GM21576 (cell line): ENCODE results near the gene CDK18.

ENCODE experiments used
- ATAC-seq: cut with Tn5 transposase; IDR thresholded peaks from one replicate; pipeline ENCODE4 v1.9.1; 2021; ENCODE audit warnings: mild to moderate bottlenecking, moderate library complexity; ENCODE audit not compliant: unreplicated experiment

CDK18 gene

GRCh38 chr1:205502111-205502810 lies 2.2 kb upstream of the CDK18 start:
- no peak for ATAC-seq

- no peak for ATAC-seq
These were observed 1.5 kb upstream of the CDK18 start for GRCh38 chr1:205502992-205503391.

- ATAC-seq: no peak
These were observed 734 bp downstream of the CDK18 start for GRCh38 chr1:205505076-205505729.

GRCh38 chr1:205505791-205506190 lies 1.3 kb downstream of the CDK18 start:
- ATAC-seq: no peak

GRCh38 chr1:205506409-205507200 lies 2.1 kb downstream of the CDK18 start:
- ATAC-seq: no peak

GRCh38 chr1:205508227-205508714 lies 3.8 kb downstream of the CDK18 start:
- no peak for ATAC-seq

- no peak for ATAC-seq
These were observed 6.0 kb downstream of the CDK18 start for GRCh38 chr1:205510308-205510950.

- no peak for ATAC-seq
These were observed 6.5 kb downstream of the CDK18 start for GRCh38 chr1:205510951-205511330.

- no peak for ATAC-seq
These were observed 7.9 kb downstream of the CDK18 start for GRCh38 chr1:205512059-205513045.

GRCh38 chr1:205513774-205514173 lies 9.3 kb downstream of the CDK18 start:
- ATAC-seq: no peak

- ATAC-seq: no peak
These were observed 10.0 kb downstream of the CDK18 start for GRCh38 chr1:205514211-205515142.

GRCh38 chr1:205515781-205516253 lies 11.3 kb downstream of the CDK18 start:
- no peak for ATAC-seq

GRCh38 chr1:205516362-205516761 lies 11.9 kb downstream of the CDK18 start:
- no peak for ATAC-seq

GRCh38 chr1:205517288-205517687 lies 12.8 kb downstream of the CDK18 start:
- ATAC-seq: no peak

GRCh38 chr1:205517763-205518162 lies 13.3 kb downstream of the CDK18 start:
- no peak for ATAC-seq

GRCh38 chr1:205518661-205519540 lies 14.4 kb downstream of the CDK18 start:
- ATAC-seq: no peak

GRCh38 chr1:205519541-205520131 lies 15.2 kb downstream of the CDK18 start:
- no peak for ATAC-seq
